A549 treated with RU486 at 1 μM for 4 hours (cell line): ENCODE measurements around the gene EPAS1. TPM values are rescaled to one million over a fixed set of nuclear protein-coding genes. Genes with fewer than 3 reads are reported as not detected.

Experiments
- total RNA-seq: library from RNA; stranded (reverse); fragments of 200-300 nt; extraction: Qiagen RNA extraction; gene quantifications from 5 replicates; pipeline ENCODE4 v1.2.3, GENCODE V29; 2022; ENCODE audit warnings: low read depth

Gene EPAS1
- 91.4 to 119 TPM (median 109 TPM) in 5 replicates for total RNA-seq

DNA sequence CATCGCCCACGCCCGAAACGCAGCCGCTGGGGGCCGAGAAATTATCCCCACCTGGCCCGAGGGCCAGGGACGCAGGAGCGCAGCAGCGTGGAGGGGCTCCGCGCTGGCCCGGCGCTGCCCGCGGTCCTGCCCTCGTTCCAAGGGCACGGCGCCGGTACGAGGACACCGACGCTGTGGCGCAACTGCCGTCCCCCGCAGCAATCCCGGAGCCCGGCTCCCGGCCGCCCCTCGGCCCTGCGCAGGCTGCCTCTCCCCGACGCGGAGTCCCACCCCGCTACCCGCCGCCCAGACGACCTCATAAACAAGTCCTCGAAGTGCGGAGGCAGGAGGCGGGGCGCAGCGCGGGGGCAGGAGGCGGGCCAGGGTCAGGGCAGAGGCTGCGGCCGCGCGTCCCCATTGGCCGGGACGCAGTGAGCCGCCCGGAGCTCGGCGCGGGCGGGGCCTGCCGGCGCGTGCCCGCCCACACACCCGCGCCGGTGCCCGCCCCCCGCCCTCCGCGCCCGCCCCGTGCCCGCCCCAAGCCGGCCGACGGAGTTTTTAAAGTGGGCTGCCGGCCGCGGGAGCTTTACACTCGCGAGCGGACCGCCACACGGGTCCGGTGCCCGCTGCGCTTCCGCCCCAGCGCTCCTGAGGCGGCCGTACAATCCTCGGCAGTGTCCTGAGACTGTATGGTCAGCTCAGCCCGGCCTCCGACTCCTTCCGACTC, at the start of gene EPAS1:
EPAS1 (plus strand) TSS at position 568 of the 706 bp plus-strand sequence. CDS start 505 bp downstream, outside the sequence.

Other genes starting within 250 kb of the EPAS1 start
- not detected in 5 replicates for gene TMEM247, start 182.2 kb downstream of the EPAS1 start, total RNA-seq
- gene RHOQ, start 245.1 kb downstream of the EPAS1 start, total RNA-seq, result 25.9 to 70.6 TPM (median 51.2 TPM) in 5 replicates
- gene ATP6V1E2, start 245.2 kb downstream of the EPAS1 start, total RNA-seq, result 13.6 to 16.1 TPM (median 14.8 TPM) in 5 replicates